Measurements from ENCODE around the gene FAM13C.

GRCh38 chr10:59312247-59312646, 50.1 kb downstream of the FAM13C start:
- no peak for TF ChIP-seq CTCF (IDR thresholded peaks at IDR 0.05 in 2 of 3, conservative IDR thresholded peaks at IDR 0.05 in 1 of 3; ENCODE audit: insufficient read depth in 2 of 3, low read depth in 1 of 3, low read length in 3 of 3)
- TF ChIP-seq EP300 (IDR thresholded peaks at IDR 0.05; ENCODE audit: low read length) = no peak
- TF ChIP-seq RBBP5 (IDR thresholded peaks at IDR 0.05; ENCODE audit: borderline replicate concordance, insufficient read depth, low read length, poor library complexity, severe bottlenecking) = no peak
- no peak for TF ChIP-seq CHAMP1 (IDR thresholded peaks at IDR 0.05)
- no peak for TF ChIP-seq ATF6 (CRISPR knock-in tag; IDR thresholded peaks at IDR 0.05)
